ENCODE data around the gene CDH20.

DNA sequence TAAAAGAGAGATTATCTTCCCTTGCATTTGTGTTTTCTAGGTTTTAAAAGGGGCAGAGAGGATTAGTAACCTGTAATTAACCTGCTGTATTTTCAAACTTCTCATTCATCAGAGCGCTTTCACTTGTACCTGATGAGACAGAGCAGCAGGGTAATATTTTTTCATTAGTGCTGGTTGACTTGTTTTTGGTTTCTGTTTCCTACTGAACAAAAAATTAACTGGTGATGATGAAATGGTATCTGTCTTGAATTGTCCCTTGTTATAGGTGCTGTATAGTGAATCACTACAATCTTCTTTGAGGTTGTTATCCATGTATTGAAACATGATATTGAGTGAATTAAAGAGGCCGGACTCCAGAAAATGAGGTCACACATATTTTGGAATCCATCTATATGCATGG, 37.9 kb downstream of the CDH20 start:
- TF ChIP-seq, protein P1, sequence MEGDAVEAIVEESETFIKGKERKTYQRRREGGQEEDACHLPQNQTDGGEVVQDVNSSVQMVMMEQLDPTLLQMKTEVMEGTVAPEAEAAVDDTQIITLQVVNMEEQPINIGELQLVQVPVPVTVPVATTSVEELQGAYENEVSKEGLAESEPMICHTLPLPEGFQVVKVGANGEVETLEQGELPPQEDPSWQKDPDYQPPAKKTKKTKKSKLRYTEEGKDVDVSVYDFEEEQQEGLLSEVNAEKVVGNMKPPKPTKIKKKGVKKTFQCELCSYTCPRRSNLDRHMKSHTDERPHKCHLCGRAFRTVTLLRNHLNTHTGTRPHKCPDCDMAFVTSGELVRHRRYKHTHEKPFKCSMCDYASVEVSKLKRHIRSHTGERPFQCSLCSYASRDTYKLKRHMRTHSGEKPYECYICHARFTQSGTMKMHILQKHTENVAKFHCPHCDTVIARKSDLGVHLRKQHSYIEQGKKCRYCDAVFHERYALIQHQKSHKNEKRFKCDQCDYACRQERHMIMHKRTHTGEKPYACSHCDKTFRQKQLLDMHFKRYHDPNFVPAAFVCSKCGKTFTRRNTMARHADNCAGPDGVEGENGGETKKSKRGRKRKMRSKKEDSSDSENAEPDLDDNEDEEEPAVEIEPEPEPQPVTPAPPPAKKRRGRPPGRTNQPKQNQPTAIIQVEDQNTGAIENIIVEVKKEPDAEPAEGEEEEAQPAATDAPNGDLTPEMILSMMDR (IDR thresholded peaks at IDR 0.05; ENCODE audit: low read depth, low read length): no peak
- no peak for TF ChIP-seq POLR2A (IDR thresholded peaks at IDR 0.05; ENCODE audit: extremely low read depth, insufficient read length)
